HFF-Myc (cell line): ENCODE results near the gene SOX13.

Experiments
- DNase-seq: peaks from one replicate; pipeline ENCODE4 v3.0.0-alpha.2; 2011; ENCODE audit warnings: low read depth; ENCODE audit errors: extremely low read depth
- H3K4me3 ChIP-seq: replicated peaks from 2 replicates; pipeline ENCODE4 v1.5.1; 2011; ENCODE audit warnings: low read depth, mild to moderate bottlenecking, control low read depth, low read length
- TF ChIP-seq, protein P1 (sequence below): IDR thresholded peaks from 2 replicates; pipeline ENCODE4 v1.5.1; 2012; ENCODE audit warnings: mild to moderate bottlenecking, low read depth, low read length, control low read depth; ENCODE audit errors: missing control alignments

The SOX13 gene

DNA sequence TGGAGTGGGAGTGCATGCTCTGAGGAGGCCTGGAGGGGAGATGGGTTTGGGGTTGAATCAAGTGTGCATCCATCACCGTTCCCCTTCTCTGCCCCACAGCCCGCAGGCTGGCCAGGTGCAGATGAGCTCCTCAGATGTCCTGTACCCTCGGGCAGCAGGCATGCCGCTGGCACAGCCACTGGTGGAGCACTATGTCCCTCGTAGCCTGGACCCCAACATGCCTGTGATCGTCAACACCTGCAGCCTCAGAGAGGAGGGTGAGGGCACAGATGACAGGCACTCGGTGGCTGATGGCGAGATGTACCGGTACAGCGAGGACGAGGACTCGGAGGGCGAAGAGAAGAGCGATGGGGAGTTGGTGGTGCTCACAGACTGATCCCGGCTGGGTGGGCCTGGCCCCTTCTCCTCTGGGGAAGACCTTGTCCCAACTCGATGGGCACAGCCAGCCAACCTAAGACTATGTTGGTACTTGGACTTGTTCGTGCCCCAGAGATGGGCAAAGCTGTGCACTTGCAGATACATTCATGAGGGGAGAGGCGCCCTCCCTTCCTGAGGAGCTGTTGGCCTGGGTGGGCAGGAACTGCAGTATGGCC lies 52.9 kb downstream of the SOX13 start:
- no peak overlapping the region for H3K4me3 ChIP-seq
- TF ChIP-seq, protein P1, sequence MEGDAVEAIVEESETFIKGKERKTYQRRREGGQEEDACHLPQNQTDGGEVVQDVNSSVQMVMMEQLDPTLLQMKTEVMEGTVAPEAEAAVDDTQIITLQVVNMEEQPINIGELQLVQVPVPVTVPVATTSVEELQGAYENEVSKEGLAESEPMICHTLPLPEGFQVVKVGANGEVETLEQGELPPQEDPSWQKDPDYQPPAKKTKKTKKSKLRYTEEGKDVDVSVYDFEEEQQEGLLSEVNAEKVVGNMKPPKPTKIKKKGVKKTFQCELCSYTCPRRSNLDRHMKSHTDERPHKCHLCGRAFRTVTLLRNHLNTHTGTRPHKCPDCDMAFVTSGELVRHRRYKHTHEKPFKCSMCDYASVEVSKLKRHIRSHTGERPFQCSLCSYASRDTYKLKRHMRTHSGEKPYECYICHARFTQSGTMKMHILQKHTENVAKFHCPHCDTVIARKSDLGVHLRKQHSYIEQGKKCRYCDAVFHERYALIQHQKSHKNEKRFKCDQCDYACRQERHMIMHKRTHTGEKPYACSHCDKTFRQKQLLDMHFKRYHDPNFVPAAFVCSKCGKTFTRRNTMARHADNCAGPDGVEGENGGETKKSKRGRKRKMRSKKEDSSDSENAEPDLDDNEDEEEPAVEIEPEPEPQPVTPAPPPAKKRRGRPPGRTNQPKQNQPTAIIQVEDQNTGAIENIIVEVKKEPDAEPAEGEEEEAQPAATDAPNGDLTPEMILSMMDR = no peak
- DNase-seq = no peak

DNA sequence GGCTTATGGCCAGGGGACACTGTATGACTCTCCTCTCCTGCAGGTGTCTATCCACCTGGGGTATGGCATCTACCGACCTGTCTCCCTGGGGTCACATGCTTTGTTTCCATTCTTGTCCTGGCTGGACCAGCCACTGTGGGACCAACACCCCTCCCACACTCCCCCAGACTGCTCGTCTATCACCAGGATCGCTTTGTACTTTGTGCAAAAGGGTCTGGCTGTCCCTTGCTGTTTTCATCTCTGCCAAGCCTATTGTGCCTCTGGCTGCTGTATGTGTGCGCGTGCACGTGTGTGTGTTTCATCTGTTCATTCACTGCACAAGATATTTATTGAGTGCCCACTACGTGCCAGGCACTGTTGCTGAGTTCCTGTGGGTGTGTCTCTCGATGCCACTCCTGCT lies 53.5 kb downstream of the SOX13 start:
- TF ChIP-seq, protein P1 = no peak
- DNase-seq = no peak
- H3K4me3 ChIP-seq = no peak overlapping the region

DNA sequence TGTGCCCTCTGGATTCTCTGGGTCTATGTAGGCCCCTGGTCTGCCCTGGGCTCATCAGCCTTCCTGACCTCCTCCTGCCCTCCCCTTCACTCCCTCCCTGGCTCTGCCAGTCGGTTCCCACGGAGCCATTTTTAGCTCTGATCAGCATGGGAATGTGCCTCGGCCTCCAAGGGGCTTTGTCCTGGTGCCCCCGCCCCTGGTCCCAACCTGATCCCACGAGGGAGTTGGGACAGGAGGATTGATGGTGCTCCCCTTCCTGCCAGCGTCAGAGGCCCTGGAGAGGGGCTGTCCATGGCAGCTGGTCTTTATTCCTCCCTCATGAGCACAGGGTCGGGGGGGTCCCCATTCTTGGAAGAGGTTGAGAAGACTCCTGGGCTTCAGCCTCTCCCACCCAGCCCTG lies 54.0 kb downstream of the SOX13 start:
- TF ChIP-seq, protein P1 = no peak
- DNase-seq = no peak

DNA sequence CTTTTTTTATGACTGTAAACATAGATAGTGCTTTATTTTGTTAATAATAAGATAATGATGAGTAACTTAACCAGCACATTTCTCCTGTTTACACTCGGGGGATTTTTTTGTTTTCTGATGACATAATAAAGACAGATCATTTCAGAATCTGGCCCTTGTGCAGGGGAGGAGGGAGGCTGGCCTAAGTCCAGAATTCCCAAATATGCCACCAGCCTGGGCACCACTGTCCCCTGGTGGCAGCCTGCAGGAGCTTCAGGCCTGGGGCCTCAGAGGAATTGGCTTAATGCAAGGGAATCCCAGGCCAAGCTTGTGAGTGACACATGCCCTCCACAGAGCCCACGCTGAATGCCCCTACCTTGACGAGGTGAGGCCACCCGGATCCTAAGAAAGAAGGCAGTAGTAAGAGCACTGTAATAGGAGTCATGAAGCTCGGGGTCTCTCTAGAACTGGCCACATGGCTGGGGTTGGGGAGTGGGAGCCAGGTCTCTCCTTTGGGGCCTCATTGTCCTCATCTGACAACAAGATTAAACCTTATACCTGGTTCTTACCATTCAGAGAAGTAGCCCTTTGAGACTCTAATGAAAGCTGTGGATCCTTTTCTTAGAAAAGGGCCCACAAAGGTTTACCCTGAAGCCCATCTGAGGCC lies 54.8 kb downstream of the SOX13 start:
- H3K4me3 ChIP-seq = no peak overlapping the region
- peak; percentile 59 for DNase-seq
- TF ChIP-seq, protein P1 = peak; percentile 99

More for the DNA sequence above, 54.0 kb downstream of the SOX13 start:
- H3K4me3 ChIP-seq = no peak overlapping the region

DNA sequence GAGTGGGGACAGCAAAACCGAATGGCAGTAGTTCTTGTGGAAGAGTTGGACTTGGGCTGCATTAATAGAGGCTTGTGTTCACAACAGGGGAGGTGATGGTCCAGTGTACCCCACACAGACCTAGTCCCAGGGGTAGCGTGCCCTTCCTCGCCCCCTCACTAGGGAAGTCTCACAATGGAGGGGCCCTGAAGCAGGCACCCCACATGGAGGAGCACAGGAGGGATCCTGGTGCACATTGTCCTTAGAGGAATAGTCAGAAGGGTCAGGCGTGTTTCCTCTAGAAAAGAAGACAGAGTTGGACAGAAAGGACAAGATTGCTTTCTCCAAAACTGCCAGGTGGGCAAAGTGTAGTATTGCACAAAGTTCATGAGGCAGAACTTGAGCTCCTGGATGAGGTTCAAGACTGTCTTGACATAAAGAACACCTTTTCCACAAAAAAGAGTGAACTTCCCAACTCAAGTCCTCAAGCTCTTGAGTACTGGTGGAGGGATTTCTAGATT lies 55.6 kb downstream of the SOX13 start:
- TF ChIP-seq, protein P1 = no peak
- DNase-seq = no peak
- no peak overlapping the region for H3K4me3 ChIP-seq

DNA sequence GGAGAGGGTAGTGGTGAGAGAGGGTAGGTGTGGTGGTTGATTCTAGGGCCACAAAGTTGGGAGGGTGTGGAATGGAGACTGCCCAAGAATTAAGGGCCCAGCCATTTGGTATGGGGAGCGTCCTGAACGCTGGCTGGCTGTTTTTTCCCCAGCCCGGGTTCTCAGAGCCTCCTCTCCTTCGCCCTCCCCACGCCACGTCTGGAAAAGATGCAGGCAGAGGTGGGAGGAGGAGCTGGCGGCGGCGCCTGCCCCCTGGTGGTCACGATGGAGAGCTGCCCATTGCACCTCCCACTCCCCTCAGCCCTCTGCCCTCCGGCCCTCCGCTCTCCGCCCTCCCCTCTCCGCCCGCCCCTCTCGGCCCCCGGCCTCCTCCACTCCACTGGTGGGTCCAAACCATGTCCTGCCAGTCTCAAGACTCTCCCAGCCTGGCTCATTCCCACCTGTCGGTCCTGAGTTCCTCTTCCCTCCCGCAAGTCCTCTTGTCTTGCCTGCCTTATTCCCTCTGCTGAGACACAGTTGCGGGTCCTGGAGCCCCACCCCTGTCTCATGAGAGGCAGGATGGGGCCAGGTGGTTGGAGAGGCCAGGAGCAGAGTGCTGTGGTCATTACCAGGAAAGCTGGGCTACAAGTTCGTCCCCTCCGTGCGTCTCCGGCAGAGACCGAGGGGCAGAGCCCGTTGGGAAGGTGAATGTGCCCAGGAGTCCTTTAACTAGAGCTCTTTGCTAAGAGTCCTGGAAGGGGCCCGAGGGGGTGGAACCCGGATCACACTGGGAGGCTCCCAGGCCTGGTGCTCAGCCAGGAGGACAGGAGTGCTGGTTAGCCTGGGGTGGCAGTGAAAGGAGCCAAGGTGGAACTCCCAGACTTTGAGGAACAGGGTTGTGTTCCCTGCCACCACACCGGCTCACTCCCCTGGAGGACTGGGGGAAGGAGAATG lies 56.3 kb downstream of the SOX13 start:
- TF ChIP-seq, protein P1 = peak; percentile 80
- H3K4me3 ChIP-seq = no peak overlapping the region
- peak; percentile 24 for DNase-seq
